Coronary artery (tissue), 2 donors: Measurements from ENCODE around the gene FER1L5.

ENCODE experiments used
- DNase-seq: peaks from one replicate; pipeline ENCODE4 v3.0.0-alpha.2; 2017; ENCODE audit warnings: low spot score
- H3K27ac ChIP-seq, 2 donors: fragments of 200-600 bp; sonication (generic); one replicate each; pipeline ENCODE4 v1.5.1; 2016 to 2019
- H3K4me3 ChIP-seq: fragments of 200-600 bp; sonication (generic); 2 replicates; pipeline ENCODE4 v1.5.1; 2016; ENCODE audit warnings: mild to moderate bottlenecking, moderate library complexity
- TF ChIP-seq, protein P1 (sequence below): fragments of 200-600 bp; sonication (generic); IDR thresholded peaks from one replicate; pipeline ENCODE4 v1.5.1; 2019; ENCODE audit warnings: antibody characterized with exemption

FER1L5 gene

DNA sequence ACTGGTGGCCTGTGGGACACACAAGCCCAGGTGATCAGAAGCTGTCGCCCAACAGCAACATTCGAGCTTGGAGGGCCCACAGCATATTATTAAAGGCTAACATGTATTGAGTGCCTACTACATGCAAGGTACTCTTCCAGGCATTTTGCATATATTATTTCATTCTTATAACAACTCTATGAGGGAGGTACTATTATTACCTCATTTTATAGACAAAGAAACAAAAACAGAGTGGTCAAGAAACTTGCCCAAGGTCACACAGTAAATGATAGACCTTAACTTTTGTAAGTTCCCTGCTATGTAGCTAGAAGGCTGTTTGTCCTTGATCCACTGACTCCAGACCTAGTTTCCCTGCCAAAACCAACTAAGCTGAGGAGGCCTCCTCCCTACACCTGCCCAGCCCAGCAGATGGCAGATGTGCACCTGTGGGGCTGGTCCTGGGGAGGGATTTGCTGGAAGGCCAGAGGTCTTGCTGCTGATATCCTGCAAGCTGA is 40.2 kb upstream of the FER1L5 start:
- TF ChIP-seq, protein P1, sequence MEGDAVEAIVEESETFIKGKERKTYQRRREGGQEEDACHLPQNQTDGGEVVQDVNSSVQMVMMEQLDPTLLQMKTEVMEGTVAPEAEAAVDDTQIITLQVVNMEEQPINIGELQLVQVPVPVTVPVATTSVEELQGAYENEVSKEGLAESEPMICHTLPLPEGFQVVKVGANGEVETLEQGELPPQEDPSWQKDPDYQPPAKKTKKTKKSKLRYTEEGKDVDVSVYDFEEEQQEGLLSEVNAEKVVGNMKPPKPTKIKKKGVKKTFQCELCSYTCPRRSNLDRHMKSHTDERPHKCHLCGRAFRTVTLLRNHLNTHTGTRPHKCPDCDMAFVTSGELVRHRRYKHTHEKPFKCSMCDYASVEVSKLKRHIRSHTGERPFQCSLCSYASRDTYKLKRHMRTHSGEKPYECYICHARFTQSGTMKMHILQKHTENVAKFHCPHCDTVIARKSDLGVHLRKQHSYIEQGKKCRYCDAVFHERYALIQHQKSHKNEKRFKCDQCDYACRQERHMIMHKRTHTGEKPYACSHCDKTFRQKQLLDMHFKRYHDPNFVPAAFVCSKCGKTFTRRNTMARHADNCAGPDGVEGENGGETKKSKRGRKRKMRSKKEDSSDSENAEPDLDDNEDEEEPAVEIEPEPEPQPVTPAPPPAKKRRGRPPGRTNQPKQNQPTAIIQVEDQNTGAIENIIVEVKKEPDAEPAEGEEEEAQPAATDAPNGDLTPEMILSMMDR, result no peak
- Histone ChIP-seq H3K4me3 (no peak overlapping the region), H3K27ac (no peak overlapping the region)
- DNase-seq, result no peak

DNA sequence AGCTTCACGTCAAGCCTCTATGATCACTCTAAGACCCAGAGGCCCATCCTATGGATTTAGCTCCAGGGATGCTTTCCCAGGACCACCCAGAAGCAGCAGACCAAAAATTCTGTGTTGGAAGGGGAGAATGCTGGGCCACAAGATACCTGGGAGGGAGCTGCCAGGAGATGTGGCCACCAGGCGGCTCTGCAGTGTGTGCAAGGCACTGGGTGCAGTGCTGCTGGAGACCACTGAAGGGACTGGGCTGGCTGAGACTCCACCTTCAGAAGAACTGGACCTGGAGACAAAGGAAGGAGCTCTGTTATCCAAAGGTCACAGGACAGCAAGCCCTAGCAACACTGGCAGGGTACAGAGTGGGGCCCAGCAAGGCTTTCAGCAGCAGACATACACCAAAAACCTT is 38.5 kb upstream of the FER1L5 start:
- TF ChIP-seq, protein P1, result no peak
- DNase-seq, result no peak
- H3K4me3 ChIP-seq, result no peak overlapping the region
- no peak overlapping the region for H3K27ac ChIP-seq

DNA sequence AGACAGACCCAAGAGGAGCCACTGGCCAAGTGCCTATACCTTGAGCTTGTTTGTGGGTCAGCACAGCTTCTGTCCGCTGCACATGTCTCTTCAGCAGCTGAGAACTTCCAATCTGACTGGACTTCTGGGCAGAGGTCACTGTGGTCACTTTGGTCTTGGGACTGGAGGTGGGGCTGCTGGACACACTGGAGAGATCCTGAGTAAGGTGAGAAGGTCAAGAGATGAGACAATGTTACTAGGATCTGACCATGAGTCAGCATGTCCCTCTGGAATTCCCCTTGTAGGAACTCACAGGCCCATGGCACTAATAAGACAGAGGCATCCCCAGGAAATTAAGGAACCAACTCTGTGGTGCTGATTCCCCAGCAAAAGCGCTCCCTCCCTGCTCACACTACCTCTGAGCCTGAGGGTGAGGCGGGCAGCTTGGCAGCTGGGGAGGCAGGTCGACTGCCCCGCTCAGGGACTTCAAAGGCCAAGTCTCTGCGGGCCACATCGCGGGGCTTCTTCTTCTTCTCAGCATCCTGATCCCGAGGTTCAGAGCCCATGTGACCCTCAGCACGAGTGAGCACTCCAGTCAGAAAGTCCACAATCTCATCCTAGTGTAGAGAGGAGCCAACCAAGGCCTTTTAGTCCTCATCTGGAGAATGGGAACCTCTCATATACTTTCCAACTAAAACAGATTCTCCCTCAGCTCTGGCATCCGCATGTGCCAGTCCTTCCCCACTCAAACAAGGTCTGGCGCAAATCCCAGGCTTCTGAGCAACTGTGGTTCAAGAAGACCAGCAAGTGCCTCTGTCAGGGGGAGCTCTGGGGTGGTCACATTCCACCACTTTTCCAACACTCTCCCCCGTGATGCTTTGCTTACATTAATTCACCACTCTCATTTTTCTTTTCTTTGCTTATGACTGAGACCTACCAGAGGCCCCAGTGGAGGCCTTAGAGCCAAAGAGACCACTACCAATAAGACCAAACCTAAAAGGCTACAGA is 33.8 kb upstream of the FER1L5 start:
- DNase-seq, result no peak

DNA sequence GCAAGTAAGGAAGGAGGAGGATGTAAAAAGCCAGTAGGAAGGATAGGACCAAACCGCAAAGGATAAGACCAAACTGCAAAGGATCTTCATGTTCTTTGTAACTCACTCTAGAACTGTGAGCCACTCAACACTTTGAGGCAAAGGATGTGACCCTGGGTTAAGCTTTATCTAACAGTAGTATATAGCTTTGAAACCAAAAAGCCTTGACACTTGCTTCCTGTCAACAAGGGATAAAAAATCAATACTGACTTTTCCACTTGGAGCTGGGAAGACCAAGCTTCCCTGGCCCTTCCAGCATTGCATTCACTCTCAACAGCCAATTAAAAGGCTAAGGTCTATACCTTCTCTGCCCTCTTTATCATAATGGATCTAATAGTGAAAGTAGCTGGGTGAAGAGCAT is 26.4 kb upstream of the FER1L5 start:
- no peak for DNase-seq
- H3K4me3 ChIP-seq, result no peak overlapping the region
- TF ChIP-seq, protein P1, result no peak
- H3K27ac ChIP-seq, result peak overlapping the region; percentile 41 to 73

More for the DNA sequence above, 33.8 kb upstream of the FER1L5 start:
- TF ChIP-seq, protein P1, result no peak
- no peak overlapping the region for H3K27ac ChIP-seq
- H3K4me3 ChIP-seq, result no peak overlapping the region

DNA sequence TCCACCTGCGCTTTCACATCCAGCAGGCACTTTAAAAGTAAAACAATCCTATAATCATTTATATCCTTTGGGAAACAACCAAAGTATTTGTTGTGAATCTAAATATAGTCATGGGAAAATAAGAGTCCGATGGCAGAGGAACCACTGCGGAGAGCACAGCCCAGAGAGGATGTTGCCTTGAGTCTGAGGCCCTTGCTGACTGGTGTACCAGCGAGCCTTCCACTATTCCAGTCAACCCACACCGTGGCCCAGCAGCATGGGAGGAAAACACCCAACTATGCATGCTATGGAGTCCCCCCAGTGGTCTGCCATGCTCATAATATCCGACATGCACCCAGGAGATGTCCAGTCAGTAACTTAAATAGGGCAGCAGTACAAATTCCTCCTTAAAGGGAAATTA is 26.0 kb upstream of the FER1L5 start:
- Histone ChIP-seq H3K27ac (peak overlapping the region; percentile 41 to 73), H3K4me3 (no peak overlapping the region)
- no peak for DNase-seq
- TF ChIP-seq, protein P1, result no peak

DNA sequence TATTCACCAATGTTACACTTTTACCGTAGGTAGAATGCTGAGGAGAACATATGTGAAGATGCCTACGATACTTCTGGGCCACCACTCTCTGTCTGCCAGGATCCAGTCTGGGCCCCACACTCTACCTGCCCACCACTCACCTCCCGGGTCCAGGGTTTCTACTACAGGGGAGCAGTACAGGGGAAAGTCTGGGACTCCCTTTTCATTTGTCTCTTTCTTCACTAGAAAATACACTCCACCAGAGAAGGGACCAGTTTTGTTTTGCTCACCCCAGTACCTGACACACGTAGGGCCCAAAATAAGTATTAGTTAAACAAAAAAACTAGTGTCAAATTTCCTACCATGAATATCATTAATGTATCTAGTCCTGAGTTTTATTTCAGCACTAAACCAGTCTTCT is 25.6 kb upstream of the FER1L5 start:
- H3K4me3 ChIP-seq, result no peak overlapping the region
- H3K27ac ChIP-seq, result peak overlapping the region; percentile 41 to 73
- no peak for DNase-seq
- TF ChIP-seq, protein P1, result no peak
